CD4-positive, alpha-beta T cell treated with Interleukin-12 subunit alpha and Interleukin-12 subunit beta, for 1 hour (primary cell): ENCODE data around the gene BAIAP3.

ENCODE experiments used
- DNase-seq: peaks from one replicate; pipeline ENCODE4 v3.0.0-alpha.2; 2020

BAIAP3 gene

GRCh38 chr16:1347962-1348361 is 14.5 kb downstream of the BAIAP3 start:
- DNase-seq = no peak

DNA sequence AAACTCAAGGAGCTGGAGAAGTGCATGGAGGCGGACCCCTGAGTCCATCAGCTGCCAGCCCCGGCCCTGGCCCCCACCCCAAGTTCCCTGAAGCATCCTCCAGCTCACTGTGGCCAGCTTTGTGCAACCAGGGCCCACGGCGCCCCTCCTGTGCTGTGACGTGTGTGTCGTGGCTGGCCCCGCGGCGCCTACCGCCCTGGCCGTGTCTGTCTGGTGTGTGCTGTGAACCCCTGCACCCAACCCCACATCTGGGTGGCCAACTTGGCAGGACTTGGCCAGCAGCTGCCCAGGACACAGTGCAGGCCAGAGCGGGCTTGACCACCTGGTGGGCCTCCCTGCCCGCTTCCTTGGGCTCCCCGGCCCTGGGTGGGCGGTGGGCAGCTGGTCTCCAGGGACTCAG is 15.0 kb downstream of the BAIAP3 start:
- no peak for DNase-seq

GRCh38 chr16:1348926-1349325 is 15.5 kb downstream of the BAIAP3 start:
- no peak for DNase-seq

GRCh38 chr16:1349351-1349750 is 15.9 kb downstream of the BAIAP3 start:
- DNase-seq = no peak

GRCh38 chr16:1349951-1350350 is 16.5 kb downstream of the BAIAP3 start:
- DNase-seq = no peak

GRCh38 chr16:1350691-1351090 is 17.2 kb downstream of the BAIAP3 start:
- no peak for DNase-seq

GRCh38 chr16:1351215-1351581 is 17.8 kb downstream of the BAIAP3 start:
- DNase-seq = no peak

- DNase-seq = peak; percentile 90
These were observed 18.3 kb downstream of the BAIAP3 start, which contains the start of the genes GNPTG and TSR3 for GRCh38 chr16:1351582-1352362. Gene GNPTG (plus strand): TSS chr16:1351931. CDS start chr16:1351966, 35 bp downstream. Gene TSR3 (minus strand): TSS chr16:1351878. CDS start chr16:1351804, 74 bp downstream.

DNA sequence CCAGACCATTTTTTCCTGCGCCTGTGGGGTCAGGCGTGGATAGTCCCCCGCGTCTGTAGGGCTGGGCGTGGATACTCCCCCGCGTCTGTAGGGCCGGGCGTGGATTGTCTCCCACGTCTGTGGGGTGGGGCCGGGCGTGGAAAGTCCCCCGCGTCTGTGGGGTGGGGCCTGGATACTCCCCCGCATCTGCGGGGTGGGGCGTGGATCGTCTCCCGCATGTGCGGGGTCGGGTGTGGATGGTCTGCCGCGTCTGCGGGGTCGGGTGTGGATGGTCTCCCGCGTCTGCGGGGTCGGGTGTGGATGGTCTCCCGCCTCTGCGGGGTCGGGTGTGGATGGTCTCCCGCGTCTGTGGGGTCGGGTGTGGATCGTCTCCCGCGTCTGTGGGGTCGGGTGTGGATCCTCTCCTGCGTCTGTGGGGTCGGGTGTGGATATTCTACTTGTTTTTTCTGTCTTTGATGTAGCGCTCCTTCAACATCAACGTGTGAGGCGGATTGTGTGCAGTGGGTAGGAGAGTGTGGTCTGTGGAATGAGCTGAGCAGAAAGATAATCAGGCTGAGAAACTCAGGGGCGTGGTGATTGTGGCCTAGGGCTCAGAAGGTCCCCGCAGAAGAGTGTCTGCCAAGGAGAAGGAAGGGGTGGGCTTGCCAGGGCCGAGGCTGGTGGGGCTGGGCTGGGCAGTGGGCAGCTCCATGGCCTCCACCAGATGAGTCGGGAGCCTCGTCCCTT is 21.5 kb downstream of the BAIAP3 start:
- DNase-seq = no peak

GRCh38 chr16:1355591-1355990 is 22.1 kb downstream of the BAIAP3 start:
- DNase-seq = no peak

DNA sequence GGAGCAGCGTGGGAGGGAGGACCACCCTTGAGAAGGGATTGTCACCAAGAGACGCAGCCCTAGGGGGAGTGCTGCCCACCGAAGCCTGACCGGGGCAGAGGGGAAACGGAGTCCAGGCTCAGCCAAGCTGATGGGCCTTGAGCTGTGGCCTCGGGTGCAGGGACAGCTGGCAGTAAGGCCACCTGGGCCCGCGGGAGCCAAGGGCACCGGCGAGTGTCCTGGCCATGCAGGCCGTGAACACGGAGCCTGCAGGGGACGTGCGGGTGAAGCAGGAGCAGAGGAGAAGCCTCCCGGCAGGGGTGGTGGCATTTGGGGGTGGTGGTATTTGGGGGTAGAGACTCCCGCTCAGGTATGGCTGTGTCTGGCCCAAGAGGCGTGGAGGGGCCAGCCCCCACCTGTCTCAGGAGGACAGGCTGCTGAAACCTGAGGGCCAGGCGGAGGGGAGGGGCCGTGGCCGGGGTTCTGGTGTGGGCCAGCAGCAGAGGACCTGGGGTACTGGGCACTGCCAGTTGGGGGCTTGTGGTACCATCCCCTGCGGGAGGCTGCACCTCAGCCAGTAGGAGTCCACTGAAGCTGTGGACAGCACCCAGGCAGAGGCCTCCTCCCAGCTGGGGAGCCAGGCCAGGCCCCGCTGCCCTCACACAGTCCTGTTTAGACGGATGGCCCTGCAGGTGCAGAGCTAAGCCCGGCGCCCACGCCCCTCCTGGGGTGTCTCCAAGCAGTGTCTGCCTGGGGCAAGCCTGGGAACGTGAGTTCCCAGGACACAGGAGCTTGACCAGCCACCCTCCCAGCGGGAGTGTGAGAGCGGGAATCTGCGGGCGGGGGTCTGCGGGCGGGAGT is 22.8 kb downstream of the BAIAP3 start:
- DNase-seq = no peak

DNA sequence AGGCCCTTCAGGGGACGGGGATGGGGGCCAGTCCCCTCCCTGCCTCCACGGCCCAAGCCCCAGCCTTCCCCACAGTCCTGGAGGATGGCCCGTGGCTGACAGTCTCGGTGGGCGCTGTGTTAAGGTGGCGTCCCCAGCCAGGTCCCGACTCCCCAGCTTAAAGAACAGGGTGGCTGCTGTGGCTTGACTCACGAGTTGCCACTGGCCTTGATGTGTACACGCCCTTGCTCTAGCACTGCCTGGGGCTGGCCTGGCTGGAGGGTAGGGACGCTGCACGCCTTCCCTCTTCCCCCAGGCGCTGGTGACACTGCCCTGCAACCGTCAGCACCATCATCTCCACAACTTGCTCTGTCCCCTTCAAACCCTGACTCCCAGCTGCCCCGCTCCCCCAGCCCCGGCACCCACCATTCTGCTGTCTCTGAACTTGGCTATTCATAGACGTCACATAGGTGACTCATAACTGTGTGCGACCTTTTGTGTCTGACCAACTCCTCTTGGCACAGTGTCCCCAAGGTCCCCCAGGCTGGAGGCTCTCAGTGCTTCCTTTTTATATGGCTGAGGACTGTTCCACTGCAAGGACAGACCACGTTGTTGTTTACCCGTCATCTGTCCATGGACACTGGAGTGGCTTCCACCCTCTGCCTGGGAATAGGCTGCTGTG is 24.6 kb downstream of the BAIAP3 start:
- no peak for DNase-seq

GRCh38 chr16:1361685-1362360 is 28.4 kb downstream of the BAIAP3 start:
- DNase-seq = no peak

- DNase-seq = no peak
These were observed 29.4 kb downstream of the BAIAP3 start for GRCh38 chr16:1362807-1363206.

- DNase-seq = peak; percentile 73
These were observed 30.1 kb downstream of the BAIAP3 start for GRCh38 chr16:1363501-1364041.

DNA sequence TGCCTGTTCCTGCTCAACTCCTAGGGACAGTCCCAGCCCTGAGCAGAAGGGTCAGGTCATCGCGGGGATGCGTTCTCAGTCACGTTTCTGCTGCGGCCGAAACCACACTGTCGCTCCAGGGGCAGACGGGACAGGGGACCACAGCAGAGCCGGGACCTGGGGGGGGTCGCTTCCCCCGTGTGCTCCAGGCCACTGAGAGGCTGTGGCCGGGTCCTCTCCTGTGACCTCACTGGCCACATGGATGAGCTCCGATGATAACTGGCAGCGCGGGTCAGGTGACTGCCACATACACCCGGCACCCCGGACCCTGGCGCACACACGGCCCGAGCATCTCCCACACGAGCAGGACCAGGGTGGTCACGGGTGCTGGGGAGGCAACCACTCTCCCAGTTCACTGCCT is 31.1 kb downstream of the BAIAP3 start:
- DNase-seq = no peak

DNA sequence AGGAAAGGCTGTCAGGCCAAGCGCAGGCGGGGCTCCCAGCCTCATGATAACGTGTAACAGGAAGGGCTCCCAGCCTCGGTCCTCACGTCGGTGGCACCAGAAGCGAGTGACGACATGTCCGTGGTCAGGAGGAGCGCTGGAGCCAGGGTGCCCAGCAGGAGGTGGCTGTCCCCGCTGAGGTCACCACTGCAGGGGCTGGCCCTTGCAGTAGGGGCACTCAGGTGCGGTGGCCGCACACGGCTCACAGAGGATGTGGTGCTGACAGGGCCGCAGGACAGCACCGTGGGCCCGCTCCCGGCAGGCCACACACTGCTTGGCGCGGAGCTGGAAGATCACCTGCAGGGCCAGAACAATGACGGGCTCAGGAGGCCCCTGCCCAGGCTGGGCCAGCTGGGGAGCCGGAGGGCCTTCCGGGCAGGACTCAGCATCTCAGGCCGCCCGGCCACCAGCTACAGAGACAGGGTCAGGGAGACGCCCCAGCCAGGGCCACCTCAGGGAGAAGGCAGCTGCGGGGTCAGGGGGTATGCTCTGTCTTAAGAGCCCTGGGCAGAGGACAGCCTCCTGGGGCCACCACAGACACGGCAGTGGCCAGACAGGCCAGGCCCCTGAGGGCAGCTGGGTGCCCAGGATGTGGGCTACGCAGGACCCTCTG is 32.7 kb downstream of the BAIAP3 start:
- no peak for DNase-seq

DNA sequence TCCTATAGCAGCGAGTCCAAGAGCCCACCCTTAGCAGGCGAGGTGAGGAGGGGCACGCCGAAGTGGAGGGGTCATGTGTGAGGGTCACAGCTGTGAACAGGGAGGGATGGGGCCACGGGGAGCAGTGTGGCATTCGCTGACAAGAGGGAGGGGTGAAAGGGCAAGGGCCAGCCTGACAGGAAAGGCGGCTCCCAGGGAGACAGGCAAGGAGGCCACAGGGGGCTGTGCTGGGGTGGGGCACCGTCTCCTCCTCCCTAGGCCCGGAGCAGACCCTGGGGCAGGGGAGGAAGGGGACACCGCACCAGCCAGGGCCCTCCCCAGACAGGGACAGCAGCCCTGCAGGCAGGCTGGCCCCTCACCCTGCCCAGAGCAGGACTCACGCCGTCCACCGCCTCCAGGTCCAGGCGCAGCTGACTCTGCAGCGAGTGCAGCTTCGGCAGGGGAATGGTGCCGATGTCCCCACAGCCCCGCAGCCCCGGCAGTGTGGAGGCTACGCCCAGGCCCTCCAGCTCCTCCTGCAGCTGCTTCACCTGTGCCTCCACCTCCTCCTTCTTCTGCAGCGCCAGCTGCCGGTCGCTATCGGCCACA is 33.4 kb downstream of the BAIAP3 start:
- DNase-seq = no peak

DNA sequence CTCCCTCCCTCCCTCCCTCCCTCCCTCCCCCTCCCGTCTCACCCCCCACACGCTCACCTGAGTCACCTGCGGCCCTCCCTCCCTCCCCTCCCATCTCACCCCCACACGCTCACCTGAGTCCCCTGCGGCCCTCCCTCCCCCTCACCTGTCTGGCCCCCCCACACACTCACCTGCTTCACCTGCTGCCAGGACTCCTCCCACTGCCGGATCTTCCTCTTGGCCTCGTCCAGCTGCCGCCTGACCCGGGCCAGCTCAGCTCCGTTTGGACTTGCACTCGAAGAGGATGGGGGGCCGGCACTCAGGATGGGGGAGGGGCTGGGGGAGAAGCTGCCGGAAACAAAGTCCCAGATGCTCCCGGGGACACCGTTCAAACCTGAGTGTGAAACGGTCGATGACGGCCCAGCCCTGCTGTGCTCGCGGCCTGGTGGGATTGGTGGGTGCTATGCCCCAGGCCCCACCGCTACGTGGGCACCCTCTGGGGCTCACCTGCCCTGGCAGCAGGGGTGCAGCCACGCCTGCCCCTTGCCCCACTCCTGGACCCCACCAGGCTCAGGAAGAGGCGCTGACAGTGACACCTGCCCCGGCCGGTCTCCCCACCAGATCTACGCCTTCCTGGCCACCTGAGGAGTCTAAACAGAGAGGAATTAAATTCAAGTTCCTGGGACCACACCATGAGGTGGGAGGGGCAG is 34.2 kb downstream of the BAIAP3 start:
- no peak for DNase-seq
